Measurements from ENCODE around the gene TMEM167A. TPM values are rescaled to one million over a fixed set of nuclear protein-coding genes. Genes with fewer than 3 reads are reported as not detected.

Gene TMEM167A
- total and polyA plus RNA-seq, 2 of the 4 experiments (the other 2 are of a cell fraction) = 34.6 to 45.1 TPM

- Histone ChIP-seq H3K14ac (replicated peaks; ENCODE audit: low read depth, low read length) (no peak overlapping the region), H3K4me3 (ENCODE audit: insufficient read depth, low read depth, low read length) (no peak overlapping the region), H3K9ac (ENCODE audit: low read depth, low read length) (no peak overlapping the region), H3K27me3 (ENCODE audit: control insufficient read depth, insufficient read depth, low read length) (no peaks in the 10 kb centered on the region), H3K4me1 (ENCODE audit: control insufficient read depth, insufficient read depth, low read length) (peaks cover 6% of the 10 kb centered on the region; the same call in 1 of the 2 replicates), H4K8ac (ENCODE audit: low read depth in 2 of 2, low read length in 2 of 2) (no peak overlapping the region), H2BK20ac (ENCODE audit: low read depth, low read length) (no peak overlapping the region), H2AFZ (replicated peaks; ENCODE audit: low read length, poor library complexity) (no peak overlapping the region), H3K56ac (ENCODE audit: extremely low read depth, insufficient read depth, low read length) (no peak overlapping the region), H3K4ac (ENCODE audit: low read depth, low read length) (no peak overlapping the region), H4K91ac (ENCODE audit: insufficient read depth, low read depth, low read length) (no peak overlapping the region), H3K79me1 (ENCODE audit: low read depth in 1 of 2, low read length in 2 of 2) (peaks cover 2 to 47% of the 10 kb centered on the region in 2 experiments; a peak in 3 of 4 replicates), H4K20me1 (ENCODE audit: insufficient read depth, low read length) (peaks cover 57% of the 10 kb centered on the region), H2BK120ac (ENCODE audit: low read depth, low read length) (no peak overlapping the region), H2BK15ac (ENCODE audit: low read depth, low read length) (no peak overlapping the region), H3K4me2 (ENCODE audit: low read depth, low read length) (no peak overlapping the region), H4K5ac (ENCODE audit: low read depth, low read length) (no peak overlapping the region), H2BK5ac (ENCODE audit: low read depth, low read length, poor library complexity, severe bottlenecking) (no peak overlapping the region), H3K9me1 (ENCODE audit: insufficient read depth, low read length) (no peaks in the 10 kb centered on the region; the same call in 1 of the 2 replicates), H3K18ac (ENCODE audit: low read depth, low read length) (no peak overlapping the region), H3K36me3 (ENCODE audit: control insufficient read depth, insufficient read depth, low read length) (no peaks in the 10 kb centered on the region), H3K27ac (ENCODE audit: insufficient read depth, low read length) (no peak overlapping the region), H2AK9ac (replicated peaks; ENCODE audit: low read depth, low read length, poor library complexity) (no peak overlapping the region), H3K23ac (ENCODE audit: low read depth, low read length) (no peak overlapping the region), H2AK5ac (ENCODE audit: low read depth, low read length) (no peak overlapping the region), H3K9me3 (ENCODE audit: control insufficient read depth, insufficient read depth, low read length) (no peaks in the 10 kb centered on the region)
- ATAC-seq (ENCODE audit: low read depth) = peak; percentile 29; the same call in 1 of the 2 replicates
- CTCF ChIA-PET = no interaction called here
- no CpG with 5 or more reads among the region's 2 CpGs for WGBS, 2 experiments (ENCODE audit: extremely low coverage in 2 of 2, insufficient read length in 1 of 2)
- no peak for TF ChIP-seq MXI1 (IDR thresholded peaks at IDR 0.05; ENCODE audit: borderline replicate concordance, low read depth, low read length)
- TF ChIP-seq USF2 (IDR thresholded peaks at IDR 0.05; ENCODE audit: low read depth, low read length) = no peak
- no peak for TF ChIP-seq MAZ (IDR thresholded peaks at IDR 0.05; ENCODE audit: borderline replicate concordance, low read depth, low read length)
- no peak for TF ChIP-seq BHLHE40 (IDR thresholded peaks at IDR 0.05; ENCODE audit: low read depth, low read length)
- TF ChIP-seq CTCF (conservative IDR thresholded peaks at IDR 0.05; ENCODE audit: low read depth, low read length) = no peak
- intact Hi-C loops (cut with micrococcal nuclease) = no loop called here
- POLR2A ChIA-PET (ENCODE audit: unreplicated experiment) = no interaction called here
- dilution Hi-C loops (cut with HindIII; ENCODE audit: low sequenced_read_pairs, unreplicated experiment) = no loop called here
- no TSS peak for BruUV-seq (replicated peaks)
- in situ Hi-C loops (cut with MboI; ENCODE audit: low sequenced_read_pairs) = loop anchor here (25.0 kb wide), 1 partner anchor 707 kb away; no protein-coding TSS in a partner anchor
- peak; percentile 40 for DNase-seq
Measured at GRCh38 chr5:83069096-83069799, 7.9 kb downstream of the TMEM167A start.

All from IMR-90 (cell line).